GM12878 (cell line): ENCODE results near the gene TTLL13. TPM values are rescaled to one million over a fixed set of nuclear protein-coding genes. Genes with fewer than 3 reads are reported as not detected.
"Not testable (repeated sequence)": the region's sequence is repeated elsewhere in the genome, so short reads cannot be mapped to it uniquely, and the experiment has no call there.

Source experiments
- ATAC-seq: fragments of 200-7000 bp; cut with Tn5 transposase; 3 replicates; pipeline ENCODE4 v1.9.1; 2020; ENCODE audit warnings: mild to moderate bottlenecking, moderate library complexity
- BruUV-seq: library from RNA; stranded (reverse); fragments of 400-500 nt; replicated peaks from 2 replicates; lab custom pipeline; 2021; lab: Mats Ljungman, UMichigan
- CTCF ChIA-PET: fragments of 300-600 bp; sonication (Branson Sonifier 250); formaldehyde crosslinking; extraction: SDS; loops from one replicate; lab custom pipeline; 2021; ENCODE audit warnings: inconsistent platforms; lab: Yijun Ruan, JAX
- POLR2A ChIA-PET: fragments of 350-600 bp; formaldehyde crosslinking; extraction: SDS; loops from one replicate; lab custom pipeline; 2021; ENCODE audit warnings: inconsistent platforms; lab: Charles Lee
- RAD21 ChIA-PET: fragments of 300-600 bp; sonication (Branson Sonifier 250); formaldehyde crosslinking; loops from one replicate; lab custom pipeline; 2023; ENCODE audit warnings: antibody characterized with exemption; ENCODE audit not compliant: unreplicated experiment; lab: Charles Lee
- SMC1A ChIA-PET: fragments of 300-600 bp; sonication (Branson Sonifier 250); formaldehyde crosslinking; loops from one replicate; lab custom pipeline; 2023; ENCODE audit not compliant: unreplicated experiment, uncharacterized antibody; lab: Charles Lee
- DNase-seq: peaks from one replicate; pipeline ENCODE4 v3.0.0-alpha.2; 2011; ENCODE audit warnings: low read depth, low spot score
- FAIRE-seq: peaks from 3 replicates; lab custom pipeline; 2011; peaks lifted over from hg19 to GRCh38; lab: Jason Lieb, UNC
- H2AFZ ChIP-seq: 2 replicates; pipeline ENCODE4 v1.6.0; 2011; ENCODE audit warnings: low read depth, low read length, control low read depth; ENCODE audit not compliant: control insufficient read depth
- H3K27ac ChIP-seq: 2 replicates; pipeline ENCODE4 v1.5.1; 2011; ENCODE audit warnings: control low read depth; ENCODE audit not compliant: control insufficient read depth, insufficient read depth
- H3K27me3 ChIP-seq, 2 experiments: replicated peaks in 1 of 2; 2 replicates each; pipeline versions ENCODE4 v1.6.0 to v1.6.1; 2011; ENCODE audit warnings: low read length in 1 of 2; ENCODE audit not compliant: control insufficient read depth in 2 of 2, insufficient read depth in 2 of 2
- H3K36me3 ChIP-seq, 2 experiments: 2 replicates each; pipeline ENCODE4 v1.5.1; 2011; ENCODE audit warnings: low read length in 1 of 2; ENCODE audit not compliant: control insufficient read depth in 2 of 2, insufficient read depth in 2 of 2
- H3K4me1 ChIP-seq: 2 replicates; pipeline ENCODE4 v1.6.1; 2011; ENCODE audit warnings: mild to moderate bottlenecking, low read length, moderate library complexity, mixed read lengths; ENCODE audit not compliant: control insufficient read depth, insufficient read depth
- H3K4me2 ChIP-seq: 2 replicates; pipeline ENCODE4 v1.6.0; 2011; ENCODE audit warnings: control low read depth; ENCODE audit not compliant: control insufficient read depth, insufficient read depth
- H3K4me3 ChIP-seq: fragments of 200-600 bp; sonication (generic); 2 replicates; pipeline ENCODE4 v1.5.1; 2016
- H3K79me2 ChIP-seq: 2 replicates; pipeline ENCODE4 v1.6.0; 2011; ENCODE audit warnings: low read length; ENCODE audit not compliant: control insufficient read depth, insufficient read depth
- H3K9ac ChIP-seq: 2 replicates; pipeline ENCODE4 v1.8.0; 2011; ENCODE audit warnings: low read length, control low read depth, mixed read lengths; ENCODE audit not compliant: control insufficient read depth, insufficient read depth
- H3K9me3 ChIP-seq: replicated peaks from 3 replicates; pipeline ENCODE4 v1.5.1; 2011; ENCODE audit warnings: mild to moderate bottlenecking, low read length; ENCODE audit not compliant: control insufficient read depth, insufficient read depth
- H4K20me1 ChIP-seq: 2 replicates; pipeline ENCODE4 v1.6.0; 2011; ENCODE audit not compliant: control insufficient read depth, insufficient read depth
- WGBS: methylation state at CpG from one replicate; pipeline ENCODE4 v1.1.6; 2016; ENCODE audit warnings: low lambda C conversion rate; ENCODE audit not compliant: insufficient replicate concordance, insufficient coverage; ENCODE audit errors: missing lambda C conversion rate; 5-methylcytosine and 5-hydroxymethylcytosine counted together
- in situ Hi-C: fragments of 300-500 bp; cut with MboI; formaldehyde crosslinking; loops from 9 replicates; pipeline ENCODE4 v1.14.3; 2018; ENCODE audit warnings: mixed read lengths
- intact Hi-C: fragments of 100-400 bp; cut with micrococcal nuclease; formaldehyde crosslinking; loops from one replicate; pipeline ENCODE4 v1.14.2; 2022; ENCODE audit not compliant: unreplicated experiment
- polyA plus RNA-seq, 11 experiments: library from polyadenylated mRNA; depleted of rRNA in 4 of 11; unstranded in 6 of 11; stranded (reverse) in 5 of 11; fragments of >200 nt; fragmentation: Nextera tagmentation in 4 of 11; fragmentation: Illumina TruSeq in 1 of 11; extraction: Ambion mirVana in 4 of 11; extraction: Trizol in 1 of 11; gene quantifications; 1 replicate in 1 of 11; 2 replicates in 10 of 11; pipeline versions ENCODE4 v1.2.1 to v1.2.3, GENCODE V29; 2011 to 2016; ENCODE audit warnings: inconsistent platforms in 2 of 11, missing spikeins in 2 of 11, low read depth in 1 of 11
- total RNA-seq, 4 experiments: library from RNA; depleted of rRNA in 3 of 4; stranded (reverse); fragments of >200 nt in 3 of 4; fragmentation: Illumina TruSeq in 1 of 4; extraction: Trizol in 1 of 4; gene quantifications; 2 replicates each; pipeline versions ENCODE4 v1.2.1 to v1.2.3, GENCODE V29; 2013 to 2021

Gene TTLL13
- total and polyA plus RNA-seq, 10 of the 15 experiments (the other 5 are each of a cell fraction or from before 2014, with no cell fraction given) = 0.03 to 0.32 (median 0.13) TPM; not detected in 1

GRCh38 chr15:90280743-90281142, 31.4 kb downstream of the TTLL13 start:
- BruUV-seq = not testable (repeated sequence)
- ChIA-PET CTCF (interaction anchor here (0.8 to 1.8 kb wide), 5 partner anchors 9 to 123 kb away, joined by 3 to 5 read pairs (median 3); no protein-coding TSS in a partner anchor), POLR2A (interaction anchor here (1.3 kb wide), 1 partner anchor 12 kb away, joined by 6 read pairs; no protein-coding TSS in a partner anchor)

GRCh38 chr15:90281637-90282036, 32.3 kb downstream of the TTLL13 start:
- H4K20me1 ChIP-seq, H3K4me2 ChIP-seq, H3K9ac ChIP-seq, BruUV-seq, ATAC-seq, intact Hi-C loops, H3K27me3 ChIP-seq, DNase-seq, H3K79me2 ChIP-seq, H3K9me3 ChIP-seq, in situ Hi-C loops, FAIRE-seq, H3K27ac ChIP-seq, H3K36me3 ChIP-seq, H3K4me1 ChIP-seq, H2AFZ ChIP-seq, H3K4me3 ChIP-seq: not testable (repeated sequence)
- POLR2A ChIA-PET = interaction anchor here (0.5 to 0.7 kb wide), 2 partner anchors 26 to 59 kb away, joined by 4 to 7 read pairs; no protein-coding TSS in a partner anchor
- SMC1A ChIA-PET = interaction anchor here (1.2 to 3.3 kb wide), 2 partner anchors 11 to 48 kb away, joined by 4 to 11 read pairs; partner anchors contain the start of genes CIB1 and GDPGP1
- 97% methylated on average over 6 of the region's 6 CpGs for WGBS
- CTCF ChIA-PET = interaction anchor here (0.7 to 3.0 kb wide), 6 partner anchors 12 to 415 kb away, joined by 4 to 16 read pairs (median 4); no protein-coding TSS in a partner anchor
- RAD21 ChIA-PET = interaction anchor here (0.8 to 1.9 kb wide), 4 partner anchors 17 to 120 kb away, joined by 3 to 6 read pairs (median 4); partner anchors contain the start of genes CIB1 and GDPGP1

More at GRCh38 chr15:90280743-90281142, 31.4 kb downstream of the TTLL13 start:
- H3K36me3 ChIP-seq, in situ Hi-C loops, H2AFZ ChIP-seq, ATAC-seq, DNase-seq, intact Hi-C loops, H4K20me1 ChIP-seq, H3K4me1 ChIP-seq, H3K9me3 ChIP-seq, FAIRE-seq, H3K4me3 ChIP-seq, H3K4me2 ChIP-seq, H3K9ac ChIP-seq, H3K79me2 ChIP-seq, H3K27me3 ChIP-seq, H3K27ac ChIP-seq: not testable (repeated sequence)
- ChIA-PET SMC1A (interaction anchor here (1.3 to 3.3 kb wide), 3 partner anchors 10 to 12 kb away, joined by 3 to 11 read pairs (median 5); no protein-coding TSS in a partner anchor), RAD21 (interaction anchor here (0.6 kb wide), 1 partner anchor 58 kb away, joined by 3 read pairs; no protein-coding TSS in a partner anchor)
- 74% methylated on average over 5 of the region's 5 CpGs for WGBS
